ENCODE data around the gene LRRTM2. TPM values are rescaled to one million over a fixed set of nuclear protein-coding genes. Genes with fewer than 3 reads are reported as not detected.

Gene LRRTM2
- total and polyA plus RNA-seq, 2 donors (not counting 3 experiments of a cell fraction or from before 2014, with no cell fraction given): 0.06 to 0.20 TPM

GRCh38 chr5:138832218-138832617 lies 42.9 kb downstream of the LRRTM2 start:
- no peaks in the 10 kb centered on the region for H3K9me3 ChIP-seq (replicated peaks; ENCODE audit: control insufficient read depth, insufficient read depth, low read length)
- BruUV-seq (replicated peaks): no TSS peak
- FAIRE-seq (no peak), DNase-seq (ENCODE audit: low read depth, low spot score) (no peak)
- no peak overlapping the region for H3K9ac ChIP-seq (replicated peaks; ENCODE audit: extremely low read depth, insufficient read depth, low read length)
- no peaks in the 10 kb centered on the region for H3K9me1 ChIP-seq (replicated peaks; ENCODE audit: control insufficient read depth, extremely low read depth, insufficient read depth, low read length)
- H4K20me1 ChIP-seq (replicated peaks; ENCODE audit: control insufficient read depth, extremely low read depth, insufficient read depth, low read length): no peaks in the 10 kb centered on the region
- ChIA-PET CTCF (no interaction called here), POLR2A (no interaction called here)
- intact Hi-C loops (cut with micrococcal nuclease) (no loop called here), dilution Hi-C loops (cut with MboI; ENCODE audit: extremely low pct_ligation_motif_present, low sequenced_read_pairs) (no loop called here)
- TF ChIP-seq MYC (IDR thresholded peaks at IDR 0.05; ENCODE audit: low read depth, low read length) (no peak), POLR2A (IDR thresholded peaks at IDR 0.05; ENCODE audit: low read depth, low read length) (no peak)
- no peak overlapping the region for H3K4me2 ChIP-seq (ENCODE audit: insufficient read depth, low read length)
- H3K4me1 ChIP-seq (ENCODE audit: control insufficient read depth, extremely low read depth, insufficient read depth, low read length): no peaks in the 10 kb centered on the region
- H3K36me3 ChIP-seq (ENCODE audit: control insufficient read depth in 2 of 2, extremely low read depth in 1 of 2, insufficient read depth in 2 of 2, low read length in 2 of 2): peaks cover 6 to 18% of the 10 kb centered on the region in 2 experiments
- no peak overlapping the region for H2AFZ ChIP-seq (ENCODE audit: low read depth, low read length)
- H3K27me3 ChIP-seq (ENCODE audit: control insufficient read depth in 2 of 2, insufficient read depth in 2 of 2, low read length in 2 of 2): no peaks in the 10 kb centered on the region
- H3K27ac ChIP-seq (ENCODE audit: insufficient read depth, low read depth, low read length): no peak overlapping the region
- peaks cover 79% of the 10 kb centered on the region for H3K79me2 ChIP-seq (ENCODE audit: control insufficient read depth, insufficient read depth, low read length)
- no peak overlapping the region for H3K4me3 ChIP-seq (replicated peaks in 1 of 3; ENCODE audit: insufficient read depth in 1 of 3, low read depth in 1 of 3, low read length in 3 of 3)

DNA sequence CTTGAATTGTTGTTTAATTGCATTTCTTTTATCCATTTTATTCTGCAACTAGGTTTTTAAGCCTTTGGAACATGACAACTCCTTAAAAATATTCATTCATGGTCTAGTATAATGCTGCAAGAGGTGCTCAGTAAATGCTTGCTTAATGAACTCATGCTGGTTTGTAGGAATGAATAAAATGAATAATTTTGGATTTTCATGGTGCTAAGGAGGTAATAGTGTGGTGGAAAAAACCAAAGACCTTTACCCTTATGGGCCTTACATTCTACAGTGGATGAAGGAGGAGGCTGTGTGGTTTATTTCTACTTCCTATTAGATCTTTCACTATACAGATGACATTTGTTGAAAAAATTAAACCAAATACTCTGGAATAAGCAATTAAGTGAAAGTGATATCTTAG lies 43.4 kb downstream of the LRRTM2 start:
- FAIRE-seq (no peak), DNase-seq (ENCODE audit: low read depth, low spot score) (no peak)
- H4K20me1 ChIP-seq (replicated peaks; ENCODE audit: control insufficient read depth, extremely low read depth, insufficient read depth, low read length): no peaks in the 10 kb centered on the region
- dilution Hi-C loops (cut with MboI; ENCODE audit: extremely low pct_ligation_motif_present, low sequenced_read_pairs): no loop called here
- H3K79me2 ChIP-seq (ENCODE audit: control insufficient read depth, insufficient read depth, low read length): peaks cover 78% of the 10 kb centered on the region
- H3K4me1 ChIP-seq (ENCODE audit: control insufficient read depth, extremely low read depth, insufficient read depth, low read length): no peaks in the 10 kb centered on the region
- intact Hi-C loops (cut with micrococcal nuclease): no loop called here
- H3K9ac ChIP-seq (replicated peaks; ENCODE audit: extremely low read depth, insufficient read depth, low read length): no peak overlapping the region
- ChIA-PET POLR2A (no interaction called here), CTCF (no interaction called here)
- H3K27me3 ChIP-seq (ENCODE audit: control insufficient read depth in 2 of 2, insufficient read depth in 2 of 2, low read length in 2 of 2): no peaks in the 10 kb centered on the region
- BruUV-seq (replicated peaks): no TSS peak
- no peaks in the 10 kb centered on the region for H3K9me1 ChIP-seq (replicated peaks; ENCODE audit: control insufficient read depth, extremely low read depth, insufficient read depth, low read length)
- H3K4me3 ChIP-seq (replicated peaks in 1 of 3; ENCODE audit: insufficient read depth in 1 of 3, low read depth in 1 of 3, low read length in 3 of 3): no peak overlapping the region
- no peak overlapping the region for H3K27ac ChIP-seq (ENCODE audit: insufficient read depth, low read depth, low read length)
- H3K4me2 ChIP-seq (ENCODE audit: insufficient read depth, low read length): no peak overlapping the region
- H2AFZ ChIP-seq (ENCODE audit: low read depth, low read length): no peak overlapping the region
- H3K36me3 ChIP-seq (ENCODE audit: control insufficient read depth in 2 of 2, extremely low read depth in 1 of 2, insufficient read depth in 2 of 2, low read length in 2 of 2): peaks cover 6 to 18% of the 10 kb centered on the region in 2 experiments
- no peaks in the 10 kb centered on the region for H3K9me3 ChIP-seq (replicated peaks; ENCODE audit: control insufficient read depth, insufficient read depth, low read length)
- TF ChIP-seq EZH2 (IDR thresholded peaks at IDR 0.05; ENCODE audit: borderline replicate concordance, low read depth, low read length, severe bottlenecking) (no peak), FOS (IDR thresholded peaks at IDR 0.05; ENCODE audit: borderline replicate concordance, insufficient read depth, low read length) (no peak), POLR2A (IDR thresholded peaks at IDR 0.05; ENCODE audit: low read depth, low read length) (no peak), MYC (IDR thresholded peaks at IDR 0.05; ENCODE audit: low read depth, low read length) (no peak), POLR2AphosphoS5 (IDR thresholded peaks at IDR 0.05; ENCODE audit: insufficient read depth, low read depth, low read length) (no peak), GATA2 (IDR thresholded peaks at IDR 0.05; ENCODE audit: insufficient read depth, insufficient read length, low read depth, low read length) (no peak), JUN (IDR thresholded peaks at IDR 0.05; ENCODE audit: borderline replicate concordance, insufficient read depth, insufficient read length, low read depth) (no peak), CTCF (IDR thresholded peaks at IDR 0.05; ENCODE audit: extremely low read depth in 1 of 2, insufficient read depth in 1 of 2, low read depth in 1 of 2, low read length in 2 of 2) (no peak)
- TF ChIP-seq, protein P1, sequence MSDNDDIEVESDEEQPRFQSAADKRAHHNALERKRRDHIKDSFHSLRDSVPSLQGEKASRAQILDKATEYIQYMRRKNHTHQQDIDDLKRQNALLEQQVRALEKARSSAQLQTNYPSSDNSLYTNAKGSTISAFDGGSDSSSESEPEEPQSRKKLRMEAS (IDR thresholded peaks at IDR 0.05; ENCODE audit: insufficient read depth, insufficient read length): no peak

All from endothelial cell of umbilical vein (primary cell).